Upper lobe of left lung (tissue), 4 donors: ENCODE measurements around the gene FAM216B.

Experiments used
- POLR2AphosphoS5 ChIP-seq, 2 donors: sonication (generic); formaldehyde crosslinking; IDR thresholded peaks; one replicate each; pipeline ENCODE4 v1.5.1; 2017; ENCODE audit warnings: antibody characterized with exemption in 2 of 2
- TF ChIP-seq, protein P1 (sequence below), 6 experiments: fragments of 450-650 bp in 4 of 6; fragments of 200-600 bp in 2 of 6; sonication (generic) in 2 of 6; IDR thresholded peaks; one replicate each; pipeline ENCODE4 v1.5.1; 2016 to 2019; ENCODE audit warnings: antibody characterized with exemption in 6 of 6

DNA sequence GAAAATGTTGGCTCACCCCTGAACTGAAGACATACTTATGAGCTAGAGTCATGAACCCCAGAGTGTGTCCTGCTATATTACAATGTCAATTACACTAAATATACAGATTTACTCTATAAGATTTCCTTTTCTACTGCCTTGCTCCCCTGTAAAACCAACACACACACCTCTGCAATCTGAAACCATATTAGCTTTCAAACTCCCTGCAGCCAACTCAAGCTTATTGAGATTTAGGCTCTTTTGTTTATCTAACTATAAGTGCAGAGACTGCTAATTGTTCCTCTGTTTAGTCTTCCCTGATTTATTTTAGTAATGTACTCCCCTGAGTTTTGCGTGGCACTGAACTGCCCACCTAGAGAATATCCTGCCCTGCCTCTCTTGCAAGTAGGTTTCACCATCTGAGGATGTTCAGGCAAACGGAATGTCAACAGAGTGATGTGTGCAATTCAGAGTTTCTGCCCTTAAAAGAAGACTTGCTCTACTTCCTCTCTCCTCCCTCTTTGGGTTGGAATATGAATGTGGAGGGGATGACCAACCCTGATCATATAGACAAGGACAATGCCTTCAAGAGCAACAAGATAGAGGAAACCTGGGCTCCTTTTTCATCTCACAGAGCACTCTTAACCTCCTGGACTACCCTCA, 22.3 kb downstream of the FAM216B start:
- TF ChIP-seq POLR2AphosphoS5 (IDR thresholded peaks at IDR 0.05), result no peak
- TF ChIP-seq, protein P1, sequence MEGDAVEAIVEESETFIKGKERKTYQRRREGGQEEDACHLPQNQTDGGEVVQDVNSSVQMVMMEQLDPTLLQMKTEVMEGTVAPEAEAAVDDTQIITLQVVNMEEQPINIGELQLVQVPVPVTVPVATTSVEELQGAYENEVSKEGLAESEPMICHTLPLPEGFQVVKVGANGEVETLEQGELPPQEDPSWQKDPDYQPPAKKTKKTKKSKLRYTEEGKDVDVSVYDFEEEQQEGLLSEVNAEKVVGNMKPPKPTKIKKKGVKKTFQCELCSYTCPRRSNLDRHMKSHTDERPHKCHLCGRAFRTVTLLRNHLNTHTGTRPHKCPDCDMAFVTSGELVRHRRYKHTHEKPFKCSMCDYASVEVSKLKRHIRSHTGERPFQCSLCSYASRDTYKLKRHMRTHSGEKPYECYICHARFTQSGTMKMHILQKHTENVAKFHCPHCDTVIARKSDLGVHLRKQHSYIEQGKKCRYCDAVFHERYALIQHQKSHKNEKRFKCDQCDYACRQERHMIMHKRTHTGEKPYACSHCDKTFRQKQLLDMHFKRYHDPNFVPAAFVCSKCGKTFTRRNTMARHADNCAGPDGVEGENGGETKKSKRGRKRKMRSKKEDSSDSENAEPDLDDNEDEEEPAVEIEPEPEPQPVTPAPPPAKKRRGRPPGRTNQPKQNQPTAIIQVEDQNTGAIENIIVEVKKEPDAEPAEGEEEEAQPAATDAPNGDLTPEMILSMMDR (IDR thresholded peaks at IDR 0.05), result no peak
